ENCODE data around the gene KLHDC3.

KLHDC3 gene

GRCh38 chr6:43007126-43007525 is 6.9 kb upstream of the KLHDC3 start:
- Mint-ChIP-seq H3K27me3 (no peaks in the 10 kb centered on the region), H3K27ac (no peak overlapping the region), H3K9me3 (no peaks in the 10 kb centered on the region), H3K4me1 (peaks cover 15% of the 10 kb centered on the region), H3K36me3 (peaks cover 14% of the 10 kb centered on the region), H3K4me3 (no peak overlapping the region)
- DNase-seq (ENCODE audit: low spot score in 2 of 2): no peak
- no peak for ATAC-seq (ENCODE audit: low read depth)

GRCh38 chr6:43009124-43009523 is 4.9 kb upstream of the KLHDC3 start:
- ATAC-seq (ENCODE audit: low read depth): no peak
- H3K36me3 Mint-ChIP-seq: peaks cover 14% of the 10 kb centered on the region

GRCh38 chr6:43011207-43011606 is 2.8 kb upstream of the KLHDC3 start:
- H3K27ac Mint-ChIP-seq: no peak overlapping the region
- H3K36me3 Mint-ChIP-seq: peaks cover 13% of the 10 kb centered on the region
- H3K9me3 Mint-ChIP-seq: no peaks in the 10 kb centered on the region

More at GRCh38 chr6:43009124-43009523, 4.9 kb upstream of the KLHDC3 start:
- H3K4me1 Mint-ChIP-seq: peaks cover 33% of the 10 kb centered on the region
- no peaks in the 10 kb centered on the region for H3K27me3 Mint-ChIP-seq
- peak overlapping the region; percentile 70 for H3K27ac Mint-ChIP-seq
- no peak for DNase-seq (ENCODE audit: low spot score in 2 of 2)
- H3K4me3 Mint-ChIP-seq: no peak overlapping the region
- no peaks in the 10 kb centered on the region for H3K9me3 Mint-ChIP-seq

GRCh38 chr6:43012364-43012763 is 1.7 kb upstream of the KLHDC3 start:
- no peak for DNase-seq (ENCODE audit: low spot score in 2 of 2)
- Mint-ChIP-seq H3K4me3 (peak overlapping the region; percentile 28), H3K36me3 (peaks cover 9% of the 10 kb centered on the region), H3K4me1 (peaks cover 42% of the 10 kb centered on the region), H3K27me3 (no peaks in the 10 kb centered on the region), H3K9me3 (no peaks in the 10 kb centered on the region), H3K27ac (peak overlapping the region; percentile 93)
- no peak for ATAC-seq (ENCODE audit: low read depth)

More at GRCh38 chr6:43011207-43011606, 2.8 kb upstream of the KLHDC3 start:
- Mint-ChIP-seq H3K4me1 (peaks cover 42% of the 10 kb centered on the region), H3K4me3 (no peak overlapping the region), H3K27me3 (no peaks in the 10 kb centered on the region)
- ATAC-seq (ENCODE audit: low read depth) (no peak), DNase-seq (ENCODE audit: low spot score in 2 of 2) (no peak)

- peak; percentile 6 for ATAC-seq (ENCODE audit: low read depth)
Observed at GRCh38 chr6:43013097-43013842, 779 bp upstream of the KLHDC3 start.

GRCh38 chr6:43014434-43014909 is 423 bp downstream of the KLHDC3 start:
- Mint-ChIP-seq H3K4me1 (peaks cover 34% of the 10 kb centered on the region), H3K27me3 (no peaks in the 10 kb centered on the region), H3K9me3 (no peaks in the 10 kb centered on the region), H3K27ac (peak overlapping the region; percentile 93), H3K36me3 (peaks cover 16% of the 10 kb centered on the region), H3K4me3 (peak overlapping the region; percentile 99)
- ATAC-seq (ENCODE audit: low read depth) (no peak), DNase-seq (ENCODE audit: low spot score in 2 of 2) (no peak)

More at GRCh38 chr6:43013097-43013842, 779 bp upstream of the KLHDC3 start:
- peak overlapping the region; percentile 93 for H3K27ac Mint-ChIP-seq
- DNase-seq (ENCODE audit: low spot score in 2 of 2): no peak
- H3K36me3 Mint-ChIP-seq: peaks cover 13% of the 10 kb centered on the region
- no peaks in the 10 kb centered on the region for H3K9me3 Mint-ChIP-seq
- peak overlapping the region; percentile 99 for H3K4me3 Mint-ChIP-seq
- H3K4me1 Mint-ChIP-seq: peaks cover 42% of the 10 kb centered on the region
- H3K27me3 Mint-ChIP-seq: no peaks in the 10 kb centered on the region

- peak overlapping the region; percentile 68 for H3K27ac Mint-ChIP-seq
- peak overlapping the region; percentile 37 for H3K4me3 Mint-ChIP-seq
- H3K4me1 Mint-ChIP-seq: peaks cover 31% of the 10 kb centered on the region
- DNase-seq (ENCODE audit: low spot score in 2 of 2): no peak
- no peak for ATAC-seq (ENCODE audit: low read depth)
- H3K27me3 Mint-ChIP-seq: no peaks in the 10 kb centered on the region
- no peaks in the 10 kb centered on the region for H3K9me3 Mint-ChIP-seq
- peaks cover 11% of the 10 kb centered on the region for H3K36me3 Mint-ChIP-seq
Observed at GRCh38 chr6:43016176-43016942, 2.3 kb downstream of the KLHDC3 start.

GRCh38 chr6:43016943-43017334 is 2.9 kb downstream of the KLHDC3 start:
- ATAC-seq (ENCODE audit: low read depth) (no peak), DNase-seq (ENCODE audit: low spot score in 2 of 2) (no peak)
- Mint-ChIP-seq H3K4me3 (no peak overlapping the region), H3K36me3 (peaks cover 13% of the 10 kb centered on the region), H3K27ac (no peak overlapping the region), H3K4me1 (peaks cover 33% of the 10 kb centered on the region), H3K27me3 (no peaks in the 10 kb centered on the region), H3K9me3 (no peaks in the 10 kb centered on the region)

GRCh38 chr6:43019152-43019551 is 5.1 kb downstream of the KLHDC3 start:
- Mint-ChIP-seq H3K36me3 (peaks cover 14% of the 10 kb centered on the region), H3K4me1 (peaks cover 16% of the 10 kb centered on the region), H3K4me3 (no peak overlapping the region), H3K9me3 (no peaks in the 10 kb centered on the region), H3K27me3 (no peaks in the 10 kb centered on the region), H3K27ac (no peak overlapping the region)
- ATAC-seq (ENCODE audit: low read depth) (no peak), DNase-seq (ENCODE audit: low spot score in 2 of 2) (no peak)

- Mint-ChIP-seq H3K4me3 (peak overlapping the region; percentile 33), H3K27me3 (no peaks in the 10 kb centered on the region), H3K4me1 (peaks cover 14% of the 10 kb centered on the region), H3K27ac (no peak overlapping the region), H3K9me3 (no peaks in the 10 kb centered on the region), H3K36me3 (peaks cover 20% of the 10 kb centered on the region)
- no peak for ATAC-seq (ENCODE audit: low read depth)
- DNase-seq (ENCODE audit: low spot score in 2 of 2): no peak
Observed at GRCh38 chr6:43020052-43020705, 6.1 kb downstream of the KLHDC3 start.

GRCh38 chr6:43020847-43021246 is 6.8 kb downstream of the KLHDC3 start:
- no peak overlapping the region for H3K4me3 Mint-ChIP-seq
- ATAC-seq (ENCODE audit: low read depth) (no peak), DNase-seq (ENCODE audit: low spot score in 2 of 2) (no peak)
- no peaks in the 10 kb centered on the region for H3K27me3 Mint-ChIP-seq
- no peaks in the 10 kb centered on the region for H3K9me3 Mint-ChIP-seq
- no peak overlapping the region for H3K27ac Mint-ChIP-seq
- H3K36me3 Mint-ChIP-seq: peaks cover 22% of the 10 kb centered on the region
- peaks cover 12% of the 10 kb centered on the region for H3K4me1 Mint-ChIP-seq

GRCh38 chr6:43021270-43022047 is 7.4 kb downstream of the KLHDC3 start, which contains the start of gene RRP36:
Gene RRP36 (plus strand): TSS chr6:43021623. CDS start chr6:43021655, 32 bp downstream.
- peak within 1 kb of the TSS; percentile 99 for H3K4me3 Mint-ChIP-seq
- H3K27ac Mint-ChIP-seq: peak within 1 kb of the TSS; percentile 69
- ATAC-seq (ENCODE audit: low read depth) (peak; percentile 90), DNase-seq (ENCODE audit: low spot score in 2 of 2) (peak; percentile 33 to 54)
- no peaks in the 10 kb centered on the region for H3K9me3 Mint-ChIP-seq
- peaks cover 10% of the 10 kb centered on the region for H3K4me1 Mint-ChIP-seq
- peaks cover 22% of the 10 kb centered on the region for H3K36me3 Mint-ChIP-seq
- H3K27me3 Mint-ChIP-seq: no peaks in the 10 kb centered on the region

GRCh38 chr6:43024436-43024835 is 10.4 kb downstream of the KLHDC3 start:
- Mint-ChIP-seq H3K4me3 (no peak overlapping the region), H3K27ac (no peak overlapping the region), H3K27me3 (no peaks in the 10 kb centered on the region), H3K36me3 (peaks cover 24% of the 10 kb centered on the region), H3K9me3 (no peaks in the 10 kb centered on the region), H3K4me1 (peaks cover 13% of the 10 kb centered on the region)
- no peak for DNase-seq (ENCODE audit: low spot score in 2 of 2)
- no peak for ATAC-seq (ENCODE audit: low read depth)
